ENCODE data around the gene MVK. TPM values are rescaled to one million over a fixed set of nuclear protein-coding genes. Genes with fewer than 3 reads are reported as not detected.
A peak's percentile ranks its signal among the peaks of the same experiment; 100 is the strongest.

Gene MVK
- total RNA-seq, result 13.2 TPM

GRCh38 chr12:109573029-109573913, at the start of gene MVK, which contains the start of gene MMAB:
Gene MVK (plus strand): TSS chr12:109573794. CDS start chr12:109574823, 1,029 bp downstream.
Gene MMAB (minus strand): TSS chr12:109573504. CDS start chr12:109573480, 24 bp downstream.
- DNase-seq (ENCODE audit: low read depth in 2 of 3, low spot score in 2 of 3), result peak; percentile 91 to 100 (median 99)

- no peak for DNase-seq (ENCODE audit: low read depth in 2 of 3, low spot score in 2 of 3)
Measured at GRCh38 chr12:109524466-109525278, 48.9 kb upstream of the MVK start.

GRCh38 chr12:109525279-109525585, 48.4 kb upstream of the MVK start:
- no peak for DNase-seq (ENCODE audit: low read depth in 2 of 3, low spot score in 2 of 3)

GRCh38 chr12:109527489-109528123, 46.0 kb upstream of the MVK start:
- DNase-seq (ENCODE audit: low read depth in 2 of 3, low spot score in 2 of 3), result no peak

GRCh38 chr12:109529691-109530640, 43.6 kb upstream of the MVK start:
- no peak for DNase-seq (ENCODE audit: low read depth in 2 of 3, low spot score in 2 of 3)

GRCh38 chr12:109531411-109531810, 42.2 kb upstream of the MVK start:
- no peak for DNase-seq (ENCODE audit: low read depth in 2 of 3, low spot score in 2 of 3)

GRCh38 chr12:109532721-109533486, 40.7 kb upstream of the MVK start:
- DNase-seq (ENCODE audit: low read depth in 2 of 3, low spot score in 2 of 3), result no peak

GRCh38 chr12:109533487-109533740, 40.2 kb upstream of the MVK start:
- DNase-seq (ENCODE audit: low read depth in 2 of 3, low spot score in 2 of 3), result no peak

GRCh38 chr12:109534456-109534855, 39.1 kb upstream of the MVK start:
- DNase-seq (ENCODE audit: low read depth in 2 of 3, low spot score in 2 of 3), result no peak

- DNase-seq (ENCODE audit: low read depth in 2 of 3, low spot score in 2 of 3), result no peak
Measured at GRCh38 chr12:109535231-109535862, 38.2 kb upstream of the MVK start.

- no peak for DNase-seq (ENCODE audit: low read depth in 2 of 3, low spot score in 2 of 3)
Measured at GRCh38 chr12:109535863-109536250, 37.7 kb upstream of the MVK start.

- DNase-seq (ENCODE audit: low read depth in 2 of 3, low spot score in 2 of 3), result no peak
Measured at GRCh38 chr12:109537136-109537535, 36.5 kb upstream of the MVK start.

- DNase-seq (ENCODE audit: low read depth in 2 of 3, low spot score in 2 of 3), result no peak
Measured at GRCh38 chr12:109538191-109538863, 35.3 kb upstream of the MVK start.

- DNase-seq (ENCODE audit: low read depth in 2 of 3, low spot score in 2 of 3), result no peak
Measured at GRCh38 chr12:109539508-109539907, 34.1 kb upstream of the MVK start.

GRCh38 chr12:109540526-109541412, 32.8 kb upstream of the MVK start:
- DNase-seq (ENCODE audit: low read depth in 2 of 3, low spot score in 2 of 3), result no peak

GRCh38 chr12:109541413-109541726, 32.2 kb upstream of the MVK start:
- no peak for DNase-seq (ENCODE audit: low read depth in 2 of 3, low spot score in 2 of 3)

GRCh38 chr12:109542014-109542413, 31.6 kb upstream of the MVK start:
- no peak for DNase-seq (ENCODE audit: low read depth in 2 of 3, low spot score in 2 of 3)

GRCh38 chr12:109542876-109543275, 30.7 kb upstream of the MVK start:
- no peak for DNase-seq (ENCODE audit: low read depth in 2 of 3, low spot score in 2 of 3)
